ENCODE results near the gene MACROD2. TPM values are rescaled to one million over a fixed set of nuclear protein-coding genes. Genes with fewer than 3 reads are reported as not detected.

The MACROD2 gene
- total RNA-seq, 1 experiment from 2014 or later: 3.1 TPM

DNA sequence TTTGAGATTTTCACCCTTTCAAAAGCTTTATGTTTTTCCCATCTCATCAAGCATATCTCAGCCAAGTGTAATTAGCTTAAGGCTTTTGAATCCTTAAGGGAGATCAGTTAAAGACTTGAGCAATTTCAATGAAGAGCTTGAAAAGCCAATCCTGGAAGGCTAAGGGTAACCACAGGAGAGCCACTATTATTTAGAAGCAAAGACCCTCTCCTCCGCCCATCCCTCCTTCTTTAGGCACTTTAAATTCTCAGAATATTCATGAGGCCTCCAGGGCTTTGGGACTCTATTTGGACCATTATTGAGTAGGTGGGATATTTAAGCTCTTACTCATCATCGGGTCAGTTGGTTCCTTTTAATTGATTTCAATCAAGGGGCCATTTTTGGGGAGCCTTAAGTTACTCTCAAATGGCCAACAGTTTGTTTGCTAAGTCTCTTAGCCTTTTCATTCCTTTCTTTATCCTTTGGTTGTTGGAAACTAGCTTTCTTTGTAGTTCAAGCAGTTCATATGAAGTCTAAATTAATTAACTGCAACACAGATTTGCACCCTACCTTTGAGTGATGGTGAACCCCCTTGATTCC, 2010.7 kb downstream of the MACROD2 start:
- DNase-seq (ENCODE audit: unreplicated experiment): no peak
- CTCF ChIA-PET: interaction anchor here (0.8 kb wide), 1 partner anchor 15 kb away, joined by 4 read pairs; no protein-coding TSS in a partner anchor
- no peaks in the 10 kb centered on the region for H3K36me3 Mint-ChIP-seq (ENCODE audit: insufficient read depth, unreplicated experiment)
- H3K27ac Mint-ChIP-seq (ENCODE audit: low read depth, unreplicated experiment): no peak overlapping the region
- no peaks in the 10 kb centered on the region for H3K27me3 Mint-ChIP-seq (ENCODE audit: insufficient read depth, unreplicated experiment)
- no peak overlapping the region for H3K4me3 Mint-ChIP-seq (ENCODE audit: unreplicated experiment)
- TF ChIP-seq, protein P1, sequence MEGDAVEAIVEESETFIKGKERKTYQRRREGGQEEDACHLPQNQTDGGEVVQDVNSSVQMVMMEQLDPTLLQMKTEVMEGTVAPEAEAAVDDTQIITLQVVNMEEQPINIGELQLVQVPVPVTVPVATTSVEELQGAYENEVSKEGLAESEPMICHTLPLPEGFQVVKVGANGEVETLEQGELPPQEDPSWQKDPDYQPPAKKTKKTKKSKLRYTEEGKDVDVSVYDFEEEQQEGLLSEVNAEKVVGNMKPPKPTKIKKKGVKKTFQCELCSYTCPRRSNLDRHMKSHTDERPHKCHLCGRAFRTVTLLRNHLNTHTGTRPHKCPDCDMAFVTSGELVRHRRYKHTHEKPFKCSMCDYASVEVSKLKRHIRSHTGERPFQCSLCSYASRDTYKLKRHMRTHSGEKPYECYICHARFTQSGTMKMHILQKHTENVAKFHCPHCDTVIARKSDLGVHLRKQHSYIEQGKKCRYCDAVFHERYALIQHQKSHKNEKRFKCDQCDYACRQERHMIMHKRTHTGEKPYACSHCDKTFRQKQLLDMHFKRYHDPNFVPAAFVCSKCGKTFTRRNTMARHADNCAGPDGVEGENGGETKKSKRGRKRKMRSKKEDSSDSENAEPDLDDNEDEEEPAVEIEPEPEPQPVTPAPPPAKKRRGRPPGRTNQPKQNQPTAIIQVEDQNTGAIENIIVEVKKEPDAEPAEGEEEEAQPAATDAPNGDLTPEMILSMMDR (IDR thresholded peaks at IDR 0.05; ENCODE audit: unreplicated experiment): no peak
- no peaks in the 10 kb centered on the region for H3K9me3 Mint-ChIP-seq (ENCODE audit: unreplicated experiment)
- no TSS peak for BruUV-seq (replicated peaks)
- intact Hi-C loops (cut with micrococcal nuclease): no loop called here
- H3K4me1 Mint-ChIP-seq (ENCODE audit: insufficient read depth, unreplicated experiment): no peaks in the 10 kb centered on the region
- POLR2A ChIA-PET: interaction anchor here (0.6 to 1.1 kb wide), 2 partner anchors 11 to 1100 kb away, joined by 3 read pairs; no protein-coding TSS in a partner anchor

DNA sequence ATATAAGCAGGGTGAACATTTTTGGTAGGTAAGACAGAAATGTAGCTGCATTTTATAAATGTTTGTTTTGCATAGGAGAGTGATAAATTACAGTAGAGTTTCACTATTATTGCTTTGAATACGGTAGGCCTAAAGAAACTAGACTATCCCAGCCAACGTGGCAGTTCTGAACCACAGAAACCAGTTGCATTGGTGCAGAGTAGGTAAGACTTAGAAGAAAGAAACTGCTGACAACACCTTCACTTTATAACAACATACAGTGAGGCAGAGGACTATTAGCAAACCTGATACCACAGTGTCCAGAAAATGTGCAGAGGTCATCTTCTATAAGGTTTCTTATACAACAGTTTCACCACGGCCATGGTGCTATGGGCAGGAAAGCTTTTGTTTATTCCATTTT, 2011.8 kb downstream of the MACROD2 start:
- CTCF ChIA-PET: no interaction called here
- intact Hi-C loops (cut with micrococcal nuclease): no loop called here
- Mint-ChIP-seq H3K9me3 (ENCODE audit: unreplicated experiment) (no peaks in the 10 kb centered on the region), H3K4me3 (ENCODE audit: unreplicated experiment) (no peak overlapping the region), H3K36me3 (ENCODE audit: insufficient read depth, unreplicated experiment) (no peaks in the 10 kb centered on the region), H3K27ac (ENCODE audit: low read depth, unreplicated experiment) (no peak overlapping the region), H3K27me3 (ENCODE audit: insufficient read depth, unreplicated experiment) (no peaks in the 10 kb centered on the region), H3K4me1 (ENCODE audit: insufficient read depth, unreplicated experiment) (no peaks in the 10 kb centered on the region)
- POLR2A ChIA-PET: interaction anchor here (0.7 kb wide), 1 partner anchor 65 kb away, joined by 3 read pairs; no protein-coding TSS in a partner anchor
- TF ChIP-seq, protein P1 (IDR thresholded peaks at IDR 0.05; ENCODE audit: unreplicated experiment): no peak
- BruUV-seq (replicated peaks): no TSS peak
- DNase-seq (ENCODE audit: unreplicated experiment): no peak

DNA sequence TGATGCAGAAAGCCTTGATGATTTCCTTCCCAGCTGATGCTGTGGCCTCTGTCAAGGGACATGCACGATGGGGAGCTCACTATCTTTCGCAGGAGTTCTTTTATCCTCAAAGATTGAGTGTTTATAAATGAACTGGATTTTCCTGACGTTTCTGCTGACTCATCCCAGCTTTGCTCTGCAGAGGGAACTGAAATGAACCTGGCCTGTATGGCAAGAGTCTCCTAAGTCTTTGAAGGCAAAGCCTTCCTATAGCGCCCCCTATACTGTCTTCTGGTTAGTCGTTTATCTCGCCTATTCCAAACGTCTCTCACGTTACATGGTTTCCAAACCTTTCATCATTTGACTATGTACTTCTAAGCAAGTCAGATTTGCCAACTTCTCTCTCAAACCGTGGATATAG, 2012.6 kb downstream of the MACROD2 start:
- H3K27me3 Mint-ChIP-seq (ENCODE audit: insufficient read depth, unreplicated experiment): no peaks in the 10 kb centered on the region
- BruUV-seq (replicated peaks): no TSS peak
- intact Hi-C loops (cut with micrococcal nuclease): no loop called here
- no peak for DNase-seq (ENCODE audit: unreplicated experiment)
- H3K36me3 Mint-ChIP-seq (ENCODE audit: insufficient read depth, unreplicated experiment): no peaks in the 10 kb centered on the region
- TF ChIP-seq, protein P1 (IDR thresholded peaks at IDR 0.05; ENCODE audit: unreplicated experiment): no peak
- CTCF ChIA-PET: no interaction called here
- no peaks in the 10 kb centered on the region for H3K9me3 Mint-ChIP-seq (ENCODE audit: unreplicated experiment)
- no peaks in the 10 kb centered on the region for H3K4me1 Mint-ChIP-seq (ENCODE audit: insufficient read depth, unreplicated experiment)
- POLR2A ChIA-PET: interaction anchor here (0.7 kb wide), 1 partner anchor 66 kb away, joined by 3 read pairs; no protein-coding TSS in a partner anchor
- no peak overlapping the region for H3K27ac Mint-ChIP-seq (ENCODE audit: low read depth, unreplicated experiment)
- no peak overlapping the region for H3K4me3 Mint-ChIP-seq (ENCODE audit: unreplicated experiment)

DNA sequence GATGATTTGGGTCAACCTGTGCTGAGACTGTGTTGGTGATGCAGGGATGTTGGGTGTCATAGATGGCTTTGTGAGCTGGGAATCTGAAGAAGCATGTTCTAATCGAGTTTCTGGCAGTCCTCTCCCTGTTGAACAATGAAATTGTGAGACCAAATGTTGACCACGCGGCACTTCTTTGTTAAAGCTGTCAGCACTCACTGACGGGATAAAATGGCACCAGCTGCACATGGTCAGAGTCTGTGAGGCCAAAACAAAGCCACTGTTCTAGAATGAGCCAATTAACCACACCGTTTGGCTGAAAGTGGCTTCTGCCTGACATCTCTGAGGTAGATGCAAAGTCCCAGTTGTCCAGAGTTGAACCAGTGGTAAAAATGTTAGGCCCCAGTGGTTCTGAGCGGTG, 2015.7 kb downstream of the MACROD2 start:
- H3K4me3 Mint-ChIP-seq (ENCODE audit: unreplicated experiment): no peak overlapping the region
- no peaks in the 10 kb centered on the region for H3K36me3 Mint-ChIP-seq (ENCODE audit: insufficient read depth, unreplicated experiment)
- H3K27me3 Mint-ChIP-seq (ENCODE audit: insufficient read depth, unreplicated experiment): no peaks in the 10 kb centered on the region
- H3K27ac Mint-ChIP-seq (ENCODE audit: low read depth, unreplicated experiment): no peak overlapping the region
- POLR2A ChIA-PET: no interaction called here
- no TSS peak for BruUV-seq (replicated peaks)
- intact Hi-C loops (cut with micrococcal nuclease): no loop called here
- no peaks in the 10 kb centered on the region for H3K4me1 Mint-ChIP-seq (ENCODE audit: insufficient read depth, unreplicated experiment)
- CTCF ChIA-PET: interaction anchor here (0.6 kb wide), 1 partner anchor 509 kb away, joined by 4 read pairs; no protein-coding TSS in a partner anchor
- DNase-seq (ENCODE audit: unreplicated experiment): no peak
- TF ChIP-seq, protein P1 (IDR thresholded peaks at IDR 0.05; ENCODE audit: unreplicated experiment): no peak
- no peaks in the 10 kb centered on the region for H3K9me3 Mint-ChIP-seq (ENCODE audit: unreplicated experiment)

Data from MCF 10A (cell line).